K562 (cell line): ENCODE results near the gene GNAQ. TPM values are rescaled to one million over a fixed set of nuclear protein-coding genes. Genes with fewer than 3 reads are reported as not detected.

ENCODE experiments used
- ATAC-seq: fragments of 200-7000 bp; cut with Tn5 transposase; 3 replicates; pipeline ENCODE4 v1.9.1; 2020; ENCODE audit warnings: moderate library complexity
- BruUV-seq: library from RNA; stranded (reverse); fragments of 400-500 nt; replicated peaks from 2 replicates; lab custom pipeline; 2021; lab: Mats Ljungman, UMichigan
- CTCF ChIA-PET: fragments of 300-600 bp; formaldehyde crosslinking; extraction: SDS; loops from one replicate; lab custom pipeline; 2021; ENCODE audit warnings: low intra/inter-chr PET ratio; lab: Yijun Ruan, JAX
- POLR2A ChIA-PET: fragments of 300-600, 350-650 bp; sonication (Branson Sonifier 250); formaldehyde crosslinking; extraction: SDS; loops from one replicate; lab custom pipeline; 2021; ENCODE audit warnings: antibody characterized with exemption, inconsistent platforms; lab: Yijun Ruan, JAX
- DNase-seq, 4 experiments: peaks; one replicate each; pipeline versions ENCODE4 v3.0.0 to v3.0.0-alpha.2; 2011 to 2018; ENCODE audit warnings: low spot score in 3 of 4, mixed read lengths in 3 of 4; ENCODE audit errors: extremely low read depth in 1 of 4
- FAIRE-seq: peaks from 2 replicates; lab custom pipeline; 2011; peaks lifted over from hg19 to GRCh38; lab: Jason Lieb, UNC
- H2AFZ ChIP-seq: 2 replicates; pipeline ENCODE4 v1.6.0; 2011; ENCODE audit warnings: low read depth, low read length, control low read depth, inconsistent platforms
- H3K27ac ChIP-seq: fragments of 200-600 bp; 3 replicates; pipeline ENCODE4 v1.8.0; 2011; ENCODE audit warnings: low read depth, mild to moderate bottlenecking, control low read depth, inconsistent platforms, low read length, moderate library complexity, mixed read lengths; ENCODE audit errors: extremely low read depth
- H3K27me3 ChIP-seq, 2 experiments: fragments of 300-600 bp in 1 of 2; 2 replicates in 1 of 2; 3 replicates in 1 of 2; pipeline versions ENCODE4 v1.6.0 to v1.8.0; 2011; ENCODE audit warnings: inconsistent platforms in 2 of 2, low read length in 2 of 2, mild to moderate bottlenecking in 1 of 2, mixed read lengths in 1 of 2, moderate library complexity in 1 of 2; ENCODE audit not compliant: control insufficient read depth in 2 of 2, insufficient read depth in 2 of 2
- H3K36me3 ChIP-seq: fragments of 300-600 bp; 3 replicates; pipeline ENCODE4 v1.8.0; 2011; ENCODE audit warnings: mild to moderate bottlenecking, low read length, inconsistent platforms; ENCODE audit not compliant: control insufficient read depth, insufficient read depth
- H3K4me1 ChIP-seq, 2 experiments: fragments of 200-600 bp in 1 of 2; replicated peaks in 1 of 2; 2 replicates in 1 of 2; 3 replicates in 1 of 2; pipeline versions ENCODE4 v1.5.1 to v1.8.0; 2011; ENCODE audit warnings: inconsistent platforms in 2 of 2, low read length in 2 of 2, mild to moderate bottlenecking in 1 of 2, mixed read lengths in 1 of 2, moderate library complexity in 1 of 2; ENCODE audit not compliant: control insufficient read depth in 2 of 2, insufficient read depth in 2 of 2
- H3K4me2 ChIP-seq: 2 replicates; pipeline ENCODE4 v1.6.1; 2011; ENCODE audit warnings: low read length, control low read depth, inconsistent platforms, mixed read lengths; ENCODE audit not compliant: insufficient read depth
- H3K4me3 ChIP-seq: fragments of 200-600 bp; sonication (generic), shearing (Covaris generic); 2 replicates; pipeline ENCODE4 v1.5.1; 2016; ENCODE audit warnings: control low read depth, inconsistent platforms
- H3K79me2 ChIP-seq: fragments of 200-600 bp; 3 replicates; pipeline ENCODE4 v1.8.0; 2011; ENCODE audit warnings: low read length, inconsistent platforms; ENCODE audit not compliant: control insufficient read depth, insufficient read depth
- H3K9ac ChIP-seq, 2 experiments: 2 replicates each; pipeline versions ENCODE4 v1.6.0 to v1.6.1; 2011; ENCODE audit warnings: low read depth in 2 of 2, low read length in 2 of 2, control low read depth in 1 of 2, inconsistent platforms in 1 of 2, mild to moderate bottlenecking in 1 of 2, mixed read lengths in 1 of 2; ENCODE audit not compliant: insufficient read depth in 1 of 2
- H3K9me1 ChIP-seq: one replicate; pipeline ENCODE4 v1.6.0; 2011; ENCODE audit warnings: inconsistent platforms, mild to moderate bottlenecking, low read length, moderate library complexity; ENCODE audit not compliant: control insufficient read depth, insufficient read depth
- H3K9me3 ChIP-seq: replicated peaks from 2 replicates; pipeline ENCODE4 v1.5.1; 2011; ENCODE audit warnings: low read depth, low read length, inconsistent platforms; ENCODE audit not compliant: control insufficient read depth, insufficient read depth
- H4K20me1 ChIP-seq: replicated peaks from 2 replicates; pipeline ENCODE4 v1.6.1; 2011; ENCODE audit warnings: low read length, inconsistent platforms, mixed read lengths; ENCODE audit not compliant: control insufficient read depth, insufficient read depth
- DNMT1 ChIP-seq: fragments of 450-650 bp; IDR thresholded peaks from 2 replicates; pipeline ENCODE4 v1.6.1; 2016; ENCODE audit warnings: antibody characterized with exemption, mild to moderate bottlenecking
- PCBP2 ChIP-seq: fragments of 200-400 bp; formaldehyde crosslinking; IDR thresholded peaks from 2 replicates; pipeline ENCODE4 v1.6.1; 2018; ENCODE audit warnings: low read length, low read depth, mild to moderate bottlenecking, moderate library complexity; ENCODE audit not compliant: poor library complexity, severe bottlenecking
- POLR2AphosphoS5 ChIP-seq: IDR thresholded peaks from 2 replicates; pipeline ENCODE4 v1.6.1; 2011; ENCODE audit warnings: mild to moderate bottlenecking, low read depth, low read length, moderate library complexity; ENCODE audit not compliant: control insufficient read depth, insufficient read depth
- PPARD ChIP-seq: fragments of 250-450 bp; sonication (Bioruptor Pico); IDR thresholded peaks from 2 replicates; pipeline ENCODE4 v1.8.0; 2022; ENCODE audit warnings: inconsistent platforms, mild to moderate bottlenecking, moderate library complexity
- RB1 ChIP-seq: fragments of 450-650 bp; IDR thresholded peaks from 2 replicates; pipeline ENCODE4 v1.6.1; 2017; ENCODE audit warnings: low read depth, mild to moderate bottlenecking
- RBM15 ChIP-seq: fragments of 200-400 bp; formaldehyde crosslinking; IDR thresholded peaks from 2 replicates; pipeline ENCODE4 v1.6.1; 2018; ENCODE audit warnings: mild to moderate bottlenecking, low read length, moderate library complexity; ENCODE audit not compliant: insufficient read depth
- RUNX1 ChIP-seq: sonication (generic); IDR thresholded peaks from 2 replicates; pipeline ENCODE4 v1.6.1; 2016; ENCODE audit warnings: antibody characterized with exemption, low read depth
- SMAD1 ChIP-seq: fragments of 150-350 bp; IDR thresholded peaks from 2 replicates; pipeline ENCODE4 v1.6.1; 2014; ENCODE audit warnings: low read length, low read depth; ENCODE audit not compliant: partially characterized antibody
- WGBS: fragments of 100-300 bp; shearing (Covaris generic); methylation state at CpG from one replicate; pipeline ENCODE4 v1.1.6; 2016; ENCODE audit warnings: low coverage, mixed read lengths; ENCODE audit not compliant: insufficient coverage; ENCODE audit errors: missing lambda C conversion rate; 5-methylcytosine and 5-hydroxymethylcytosine counted together
- in situ Hi-C: fragments of 300-500 bp; cut with MboI; formaldehyde crosslinking; loops from 4 replicates; pipeline ENCODE4 v1.15.0; 2018; ENCODE audit warnings: inconsistent platforms, mixed read lengths
- intact Hi-C: fragments of 100-400 bp; cut with micrococcal nuclease; formaldehyde crosslinking; loops from 2 replicates; pipeline ENCODE4 v1.14.2; 2022
- polyA plus RNA-seq, 8 experiments: library from polyadenylated mRNA; depleted of rRNA in 4 of 8; stranded (reverse) in 5 of 8; unstranded in 3 of 8; fragments of >200 nt; fragmentation: Nextera tagmentation in 2 of 8; fragmentation: Illumina TruSeq in 1 of 8; extraction: Ambion mirVana in 2 of 8; extraction: Trizol in 1 of 8; gene quantifications; 2 replicates each; pipeline versions ENCODE4 v1.2.1 to v1.2.3, GENCODE V29; 2011 to 2014; ENCODE audit warnings: inconsistent platforms in 1 of 8, missing spikeins in 1 of 8
- total RNA-seq, 7 experiments: library from RNA; depleted of rRNA in 6 of 7; stranded (reverse); fragments of >200 nt in 6 of 7; fragmentation: Illumina TruSeq in 2 of 7; extraction: Trizol in 2 of 7; gene quantifications; 2 replicates each; pipeline versions ENCODE4 v1.2.1 to v1.2.3, GENCODE V29; 2011 to 2021; ENCODE audit warnings: low replicate concordance in 1 of 7
- TF ChIP-seq, protein P1 (sequence below), 2 experiments: fragments of 450-650 bp in 1 of 2; IDR thresholded peaks; 2 replicates each; pipeline ENCODE4 v1.6.1; 2011 to 2017; ENCODE audit warnings: low read depth in 2 of 2, antibody characterized with exemption in 1 of 2, borderline replicate concordance in 1 of 2, low read length in 1 of 2, mild to moderate bottlenecking in 1 of 2, mixed read lengths in 1 of 2; ENCODE audit not compliant: control insufficient read depth in 1 of 2

GNAQ gene
- total and polyA plus RNA-seq, 9 of the 15 experiments (the other 6 are each of a cell fraction or from before 2014, with no cell fraction given): 4.8 to 27.9 (median 17.5) TPM

GRCh38 chr9:77735494-77735893 lies 296.1 kb downstream of the GNAQ start:
- H3K4me2 ChIP-seq: no peak overlapping the region
- H3K4me3 ChIP-seq: no peak overlapping the region
- BruUV-seq: no TSS peak
- ChIA-PET POLR2A (no interaction called here), CTCF (no interaction called here)
- no peaks in the 10 kb centered on the region; a peak in 1 of 5 replicates for H3K4me1 ChIP-seq
- no peak overlapping the region for H2AFZ ChIP-seq
- DNase-seq (no peak), FAIRE-seq (no peak), ATAC-seq (no peak)
- H3K27ac ChIP-seq: no peak overlapping the region
- no peaks in the 10 kb centered on the region for H3K36me3 ChIP-seq
- H3K79me2 ChIP-seq: no peaks in the 10 kb centered on the region
- 96% methylated on average over 3 of the region's 5 CpGs for WGBS
- TF ChIP-seq RB1: no peak
- no peaks in the 10 kb centered on the region for H3K9me3 ChIP-seq
- no peaks in the 10 kb centered on the region for H4K20me1 ChIP-seq
- no peaks in the 10 kb centered on the region for H3K9me1 ChIP-seq
- in situ Hi-C loops: no loop called here
- H3K9ac ChIP-seq: no peak overlapping the region
- H3K27me3 ChIP-seq: no peaks in the 10 kb centered on the region
- intact Hi-C loops: no loop called here

GRCh38 chr9:77731930-77732329 lies 299.7 kb downstream of the GNAQ start:
- no TSS peak for BruUV-seq
- Histone ChIP-seq H3K27ac (no peak overlapping the region), H3K27me3 (no peaks in the 10 kb centered on the region), H3K9ac (no peak overlapping the region), H3K79me2 (no peaks in the 10 kb centered on the region), H3K36me3 (peaks cover 16% of the 10 kb centered on the region; the same call in 2 of the 3 replicates), H3K4me1 (no peaks in the 10 kb centered on the region), H4K20me1 (no peaks in the 10 kb centered on the region), H3K9me1 (no peaks in the 10 kb centered on the region), H3K4me3 (no peak overlapping the region), H2AFZ (no peak overlapping the region), H3K4me2 (no peak overlapping the region), H3K9me3 (no peaks in the 10 kb centered on the region)
- 82% methylated on average over 8 of the region's 8 CpGs for WGBS
- in situ Hi-C loops (no loop called here), intact Hi-C loops (no loop called here)
- no peak for ATAC-seq
- no peak for DNase-seq
- ChIA-PET CTCF (no interaction called here), POLR2A (no interaction called here)
- FAIRE-seq: no peak
- TF ChIP-seq PPARD (CRISPR knock-in tag): no peak
- no peak for TF ChIP-seq PCBP2
- no peak for TF ChIP-seq RUNX1
- no peak for TF ChIP-seq RBM15
- TF ChIP-seq, protein P1, sequence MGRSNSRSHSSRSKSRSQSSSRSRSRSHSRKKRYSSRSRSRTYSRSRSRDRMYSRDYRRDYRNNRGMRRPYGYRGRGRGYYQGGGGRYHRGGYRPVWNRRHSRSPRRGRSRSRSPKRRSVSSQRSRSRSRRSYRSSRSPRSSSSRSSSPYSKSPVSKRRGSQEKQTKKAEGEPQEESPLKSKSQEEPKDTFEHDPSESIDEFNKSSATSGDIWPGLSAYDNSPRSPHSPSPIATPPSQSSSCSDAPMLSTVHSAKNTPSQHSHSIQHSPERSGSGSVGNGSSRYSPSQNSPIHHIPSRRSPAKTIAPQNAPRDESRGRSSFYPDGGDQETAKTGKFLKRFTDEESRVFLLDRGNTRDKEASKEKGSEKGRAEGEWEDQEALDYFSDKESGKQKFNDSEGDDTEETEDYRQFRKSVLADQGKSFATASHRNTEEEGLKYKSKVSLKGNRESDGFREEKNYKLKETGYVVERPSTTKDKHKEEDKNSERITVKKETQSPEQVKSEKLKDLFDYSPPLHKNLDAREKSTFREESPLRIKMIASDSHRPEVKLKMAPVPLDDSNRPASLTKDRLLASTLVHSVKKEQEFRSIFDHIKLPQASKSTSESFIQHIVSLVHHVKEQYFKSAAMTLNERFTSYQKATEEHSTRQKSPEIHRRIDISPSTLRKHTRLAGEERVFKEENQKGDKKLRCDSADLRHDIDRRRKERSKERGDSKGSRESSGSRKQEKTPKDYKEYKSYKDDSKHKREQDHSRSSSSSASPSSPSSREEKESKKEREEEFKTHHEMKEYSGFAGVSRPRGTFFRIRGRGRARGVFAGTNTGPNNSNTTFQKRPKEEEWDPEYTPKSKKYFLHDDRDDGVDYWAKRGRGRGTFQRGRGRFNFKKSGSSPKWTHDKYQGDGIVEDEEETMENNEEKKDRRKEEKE (IDR thresholded peaks at IDR 0.05; ENCODE audit: borderline replicate concordance in 1 of 2, control insufficient read depth in 1 of 2, low read depth in 2 of 2, low read length in 1 of 2): no peak
- TF ChIP-seq POLR2AphosphoS5: no peak
- TF ChIP-seq DNMT1: no peak
- TF ChIP-seq SMAD1: no peak
